Measurements from ENCODE around the gene CCN5.

DNA sequence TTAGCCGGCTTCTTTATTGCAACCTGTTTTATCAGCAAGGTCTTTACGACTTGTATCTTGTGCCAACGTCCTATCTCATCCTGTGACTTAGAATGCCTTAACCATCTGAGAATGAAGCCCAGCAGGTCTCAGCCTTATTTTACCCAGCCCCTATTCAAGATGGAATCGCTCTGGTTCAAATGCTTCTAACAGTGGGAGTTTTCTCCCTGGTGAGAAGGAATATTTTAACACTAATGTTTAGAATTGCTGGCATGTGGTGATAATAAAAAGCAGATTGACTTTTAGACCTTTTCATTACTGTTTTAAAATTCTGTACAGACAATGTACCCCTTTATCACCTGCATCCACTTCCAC lies 20.6 kb downstream of the CCN5 start:
- TF ChIP-seq, protein P1, sequence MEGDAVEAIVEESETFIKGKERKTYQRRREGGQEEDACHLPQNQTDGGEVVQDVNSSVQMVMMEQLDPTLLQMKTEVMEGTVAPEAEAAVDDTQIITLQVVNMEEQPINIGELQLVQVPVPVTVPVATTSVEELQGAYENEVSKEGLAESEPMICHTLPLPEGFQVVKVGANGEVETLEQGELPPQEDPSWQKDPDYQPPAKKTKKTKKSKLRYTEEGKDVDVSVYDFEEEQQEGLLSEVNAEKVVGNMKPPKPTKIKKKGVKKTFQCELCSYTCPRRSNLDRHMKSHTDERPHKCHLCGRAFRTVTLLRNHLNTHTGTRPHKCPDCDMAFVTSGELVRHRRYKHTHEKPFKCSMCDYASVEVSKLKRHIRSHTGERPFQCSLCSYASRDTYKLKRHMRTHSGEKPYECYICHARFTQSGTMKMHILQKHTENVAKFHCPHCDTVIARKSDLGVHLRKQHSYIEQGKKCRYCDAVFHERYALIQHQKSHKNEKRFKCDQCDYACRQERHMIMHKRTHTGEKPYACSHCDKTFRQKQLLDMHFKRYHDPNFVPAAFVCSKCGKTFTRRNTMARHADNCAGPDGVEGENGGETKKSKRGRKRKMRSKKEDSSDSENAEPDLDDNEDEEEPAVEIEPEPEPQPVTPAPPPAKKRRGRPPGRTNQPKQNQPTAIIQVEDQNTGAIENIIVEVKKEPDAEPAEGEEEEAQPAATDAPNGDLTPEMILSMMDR (IDR thresholded peaks at IDR 0.05) = no peak
- no peak for TF ChIP-seq POLR2A (IDR thresholded peaks at IDR 0.05)

Data from ovary (tissue), 3 donors.